ENCODE data around the gene PRDX5. TPM values are rescaled to one million over a fixed set of nuclear protein-coding genes. Genes with fewer than 3 reads are reported as not detected.

Gene PRDX5
- total and polyA plus RNA-seq, 3 donors from 2014 or later, result 189 to 287 (median 271) TPM

- H3K27me3 ChIP-seq, result no peaks in the 10 kb centered on the region
- no peak overlapping the region for H3K4me3 ChIP-seq
- intact Hi-C loops (cut with DNase I; ENCODE audit: low total_unique reads), result no loop called here
- peak overlapping the region in 1 of 2 donors; percentile 45 for H3K27ac ChIP-seq
- 88 to 90% methylated on average over 3 of the region's 3 CpGs for WGBS, 2 donors
- H3K4me1 ChIP-seq, result peaks cover 23% of the 10 kb centered on the region
- no peak for DNase-seq
- H3K9me3 ChIP-seq, result no peaks in the 10 kb centered on the region
- no peaks in the 10 kb centered on the region for H3K36me3 ChIP-seq (ENCODE audit: low read depth, missing control alignments)
- TF ChIP-seq POLR2A (IDR thresholded peaks at IDR 0.05), result no peak
- no peak for TF ChIP-seq CTCF (IDR thresholded peaks at IDR 0.05)
These were observed 34.8 kb upstream of the PRDX5 start for GRCh38 chr11:64283092-64283491.

DNA sequence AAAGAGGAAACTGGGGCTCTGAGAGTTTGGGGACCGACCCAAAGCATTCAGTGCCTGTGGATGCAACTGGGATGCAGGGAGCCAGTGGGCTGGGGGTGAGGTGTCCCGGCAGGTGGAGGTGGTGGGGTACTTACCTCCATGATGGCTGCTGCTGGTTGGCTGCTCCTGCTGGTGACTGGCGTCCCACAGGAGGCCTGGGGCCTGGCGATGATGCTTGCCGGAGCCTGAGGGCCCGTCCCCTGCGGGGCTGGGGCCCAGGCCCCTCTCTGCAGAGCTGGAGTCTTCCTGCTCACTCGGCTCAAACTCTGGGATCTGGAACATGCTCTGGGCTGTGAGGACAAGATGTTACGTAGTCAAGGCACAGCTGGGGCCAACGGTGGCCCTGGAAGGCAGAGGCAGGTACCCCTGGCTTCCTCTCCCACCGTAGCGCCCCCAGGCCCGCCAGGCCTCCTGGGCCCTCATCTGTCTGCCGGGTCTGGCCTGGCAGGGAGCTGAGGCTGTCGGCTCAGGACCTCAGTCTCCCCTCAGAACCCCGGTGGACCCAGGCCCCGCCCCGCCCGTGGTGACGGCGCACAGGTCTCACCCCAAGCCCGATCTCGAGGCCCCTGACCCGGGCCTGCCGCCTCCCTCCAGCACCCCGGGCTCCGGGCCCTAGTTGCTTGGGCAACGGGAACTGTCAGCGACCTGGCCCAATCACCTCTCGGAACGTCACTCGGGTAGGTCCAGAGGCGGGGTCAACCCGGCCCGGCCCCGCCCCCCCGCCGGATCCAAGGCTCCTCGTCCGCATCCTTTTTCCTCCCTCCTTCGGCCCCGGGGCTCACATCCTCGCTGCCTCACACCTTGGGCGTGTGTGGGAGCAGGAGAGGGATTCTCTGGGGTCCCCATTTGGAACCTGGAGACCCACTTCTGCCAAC is 33.6 kb upstream of the PRDX5 start, which contains the start of gene BAD:
Gene BAD, minus strand, starts transcription at position 618 of the 914 bp plus-strand sequence. Its CDS starts 297 bp downstream, at position 321.
- intact Hi-C loops (cut with DNase I; ENCODE audit: low total_unique reads), result no loop called here
- H3K36me3 ChIP-seq (ENCODE audit: low read depth, missing control alignments), result no peaks in the 10 kb centered on the region
- DNase-seq, result peak; percentile 98
- H3K4me1 ChIP-seq, result peaks cover 23% of the 10 kb centered on the region
- WGBS, 2 donors, result 2 to 3% methylated on average over 19 to 28 of the region's 44 CpGs
- no peak for TF ChIP-seq CTCF (IDR thresholded peaks at IDR 0.05)
- no peak for TF ChIP-seq POLR2A (IDR thresholded peaks at IDR 0.05)
- H3K9me3 ChIP-seq, result no peaks in the 10 kb centered on the region
- H3K4me3 ChIP-seq, result peak within 1 kb of the TSS; percentile 80 to 93
- no peaks in the 10 kb centered on the region for H3K27me3 ChIP-seq
- H3K27ac ChIP-seq, result peak within 1 kb of the TSS; percentile 79 to 97

- Histone ChIP-seq H3K27ac (peak within 1 kb of the TSS; percentile 79 to 97), H3K4me1 (peaks cover 23% of the 10 kb centered on the region), H3K9me3 (no peaks in the 10 kb centered on the region), H3K4me3 (peak within 1 kb of the TSS; percentile 80 to 93), H3K27me3 (no peaks in the 10 kb centered on the region), H3K36me3 (ENCODE audit: low read depth, missing control alignments) (no peaks in the 10 kb centered on the region)
- DNase-seq, result peak; percentile 88
- intact Hi-C loops (cut with DNase I; ENCODE audit: low total_unique reads), result no loop called here
- 2% methylated on average over 25 of the region's 102 CpGs; no CpG with 5 or more reads in 1 of the 2 donors for WGBS, 2 donors
- TF ChIP-seq POLR2A (IDR thresholded peaks at IDR 0.05) (no peak), CTCF (IDR thresholded peaks at IDR 0.05) (peak in 1 of 3 experiments; percentile 5)
These were observed 32.7 kb upstream of the PRDX5 start, which contains the start of gene GPR137 for GRCh38 chr11:64284962-64285884. GPR137 (plus strand) TSS chr11:64285848; CDS start chr11:64286525, 677 bp downstream.

DNA sequence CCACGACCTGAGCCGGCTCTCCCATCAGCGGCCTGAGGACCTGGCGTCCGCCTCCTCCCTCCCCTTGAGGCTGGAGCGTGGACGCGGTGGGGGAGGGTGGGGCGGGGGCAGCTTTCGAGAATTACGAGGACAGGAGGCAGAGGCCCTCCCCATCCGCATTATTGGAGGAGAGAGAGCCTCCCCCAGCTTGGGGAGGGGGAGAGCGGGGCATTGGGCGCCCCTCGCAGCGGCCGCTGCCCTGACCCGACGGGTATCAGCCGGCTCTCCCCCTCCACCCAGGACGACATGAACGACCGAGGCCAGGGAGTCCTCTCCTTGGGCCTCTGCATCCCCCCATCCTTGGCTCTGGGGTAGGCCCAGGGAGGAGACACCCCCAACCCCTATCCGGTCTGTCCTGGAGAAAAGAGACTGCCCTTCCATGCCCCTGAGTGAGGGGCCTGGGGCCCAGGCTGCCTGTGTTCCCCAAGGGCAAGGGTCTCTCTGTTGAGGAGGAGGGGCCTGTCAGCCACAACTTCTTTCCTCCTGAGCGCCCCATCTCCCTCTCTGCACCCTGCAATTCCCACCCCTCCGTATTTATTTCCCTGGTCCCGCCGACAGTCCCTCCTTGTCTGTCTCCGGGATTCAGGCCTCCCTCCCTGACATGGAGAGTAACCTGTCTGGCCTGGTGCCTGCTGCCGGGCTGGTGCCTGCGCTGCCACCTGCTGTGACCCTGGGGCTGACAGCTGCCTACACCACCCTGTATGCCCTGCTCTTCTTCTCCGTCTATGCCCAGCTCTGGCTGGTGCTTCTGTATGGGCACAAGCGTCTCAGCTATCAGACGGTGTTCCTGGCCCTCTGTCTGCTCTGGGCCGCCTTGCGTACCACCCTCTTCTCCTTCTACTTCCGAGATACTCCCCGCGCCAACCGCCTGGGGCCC is 31.8 kb upstream of the PRDX5 start:
- Histone ChIP-seq H3K4me1 (peaks cover 23% of the 10 kb centered on the region), H3K27ac (peak overlapping the region; percentile 47 to 97), H3K27me3 (no peaks in the 10 kb centered on the region), H3K9me3 (no peaks in the 10 kb centered on the region), H3K36me3 (ENCODE audit: low read depth, missing control alignments) (no peaks in the 10 kb centered on the region), H3K4me3 (peak overlapping the region; percentile 80 to 93)
- intact Hi-C loops (cut with DNase I; ENCODE audit: low total_unique reads), result no loop called here
- no peak for TF ChIP-seq POLR2A (IDR thresholded peaks at IDR 0.05)
- TF ChIP-seq CTCF (IDR thresholded peaks at IDR 0.05), result no peak
- DNase-seq, result no peak
- 27 to 37% methylated on average over 17 to 26 of the region's 40 CpGs for WGBS, 2 donors

Measured in testis (tissue), 3 donors.